Cardiac ventricle fibroblast (primary cell): ENCODE measurements around the gene HGD. TPM values are rescaled to one million over a fixed set of nuclear protein-coding genes. Genes with fewer than 3 reads are reported as not detected.

ENCODE experiments used
- total RNA-seq: library from RNA; depleted of rRNA; stranded (reverse); fragments of >200 nt; gene quantifications from 2 replicates; pipeline ENCODE4 v1.2.3, GENCODE V29; 2015

The HGD gene, protein sequence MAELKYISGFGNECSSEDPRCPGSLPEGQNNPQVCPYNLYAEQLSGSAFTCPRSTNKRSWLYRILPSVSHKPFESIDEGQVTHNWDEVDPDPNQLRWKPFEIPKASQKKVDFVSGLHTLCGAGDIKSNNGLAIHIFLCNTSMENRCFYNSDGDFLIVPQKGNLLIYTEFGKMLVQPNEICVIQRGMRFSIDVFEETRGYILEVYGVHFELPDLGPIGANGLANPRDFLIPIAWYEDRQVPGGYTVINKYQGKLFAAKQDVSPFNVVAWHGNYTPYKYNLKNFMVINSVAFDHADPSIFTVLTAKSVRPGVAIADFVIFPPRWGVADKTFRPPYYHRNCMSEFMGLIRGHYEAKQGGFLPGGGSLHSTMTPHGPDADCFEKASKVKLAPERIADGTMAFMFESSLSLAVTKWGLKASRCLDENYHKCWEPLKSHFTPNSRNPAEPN
- total RNA-seq = 0.62 and 1.0 TPM in 2 replicates

DNA sequence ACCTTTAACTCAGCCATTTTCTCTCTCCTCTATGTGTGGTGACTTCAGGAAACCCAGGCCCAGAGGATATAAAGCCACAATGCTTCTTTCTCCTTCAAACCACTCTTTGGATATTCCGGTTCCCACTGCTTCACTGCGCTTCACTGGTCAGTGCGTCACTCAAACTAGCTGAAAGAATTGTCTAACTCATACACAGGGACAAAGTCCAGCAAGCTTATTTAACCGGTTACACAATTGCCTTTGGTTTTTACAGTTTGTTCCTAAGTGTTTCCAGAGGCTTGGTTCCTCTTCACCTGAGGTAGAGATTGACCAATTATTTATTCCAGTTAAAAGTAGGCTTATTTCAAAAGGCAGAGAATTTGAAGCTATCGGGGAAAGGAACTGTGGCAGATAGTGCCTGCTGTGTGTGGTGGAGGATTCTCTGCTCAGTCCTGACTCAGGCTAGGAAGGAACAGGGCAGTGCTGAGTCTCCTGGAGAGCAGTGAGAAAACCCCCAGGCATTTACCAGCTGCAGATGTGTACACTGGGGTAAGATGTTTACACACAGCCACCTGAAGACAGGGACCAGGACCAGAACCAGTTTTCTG, at the start of gene HGD:
TSS of gene HGD (minus strand) at position 145 of the 587 bp plus-strand sequence. CDS start at position 17, 128 bp downstream.

DNA sequence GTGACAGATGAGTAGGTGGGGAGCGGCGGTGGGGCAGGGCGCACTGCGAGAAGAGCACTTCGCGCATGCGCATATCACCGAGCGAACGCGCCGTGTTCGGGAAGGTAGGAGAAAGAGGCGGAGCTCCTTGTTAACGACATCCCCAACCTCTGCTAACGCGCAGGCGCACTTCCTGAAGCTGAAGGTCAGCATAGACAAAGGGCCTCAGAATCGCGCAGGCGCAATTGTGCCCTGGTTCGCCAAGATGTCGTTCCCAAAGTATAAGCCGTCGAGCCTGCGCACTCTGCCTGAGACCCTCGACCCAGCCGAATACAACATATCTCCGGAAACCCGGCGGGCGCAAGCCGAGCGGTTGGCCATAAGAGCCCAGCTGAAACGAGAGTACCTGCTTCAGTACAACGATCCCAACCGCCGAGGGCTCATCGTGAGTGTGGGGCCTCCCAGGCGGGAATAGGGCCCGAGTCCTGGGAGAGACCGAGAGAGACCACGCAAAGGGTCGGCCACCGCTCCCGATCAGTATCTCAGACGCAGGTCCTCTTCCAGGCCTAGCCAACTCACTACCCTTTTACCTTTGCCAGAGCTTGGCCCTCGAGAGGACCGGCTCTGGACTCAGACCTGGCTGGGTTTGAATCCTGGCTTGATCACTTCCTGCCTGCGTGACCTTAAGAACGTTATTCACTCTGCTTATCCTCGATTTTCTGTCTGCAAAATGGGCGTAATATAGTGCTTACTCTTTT, 85.8 kb downstream of the HGD start, which contains the start of gene NDUFB4:
TSS of gene NDUFB4 (plus strand) at position 221 of the 737 bp plus-strand sequence. CDS start at position 245, 24 bp downstream.

Other genes with a start within 250 kb of the HGD start
- 758 and 767 TPM in 2 replicates for gene FSTL1, start 231.2 kb downstream of the HGD start, total RNA-seq
- 80.4 and 102 TPM in 2 replicates for gene NDUFB4, start 85.9 kb downstream of the HGD start, total RNA-seq
- gene RABL3, start 60.3 kb upstream of the HGD start, total RNA-seq = 15.6 and 21.5 TPM in 2 replicates
- 10.1 and 17.0 TPM in 2 replicates for gene GTF2E1, start 60.5 kb upstream of the HGD start, total RNA-seq
- gene STXBP5L, start 226.0 kb upstream of the HGD start, total RNA-seq = not detected in 2 replicates